Smooth muscle cell of the umbilical artery (primary cell): ENCODE data around the gene DHDDS. TPM values are rescaled to one million over a fixed set of nuclear protein-coding genes. Genes with fewer than 3 reads are reported as not detected.

ENCODE experiments used
- total RNA-seq: library from RNA; depleted of rRNA; stranded (reverse); fragments of >200 nt; gene quantifications from 2 replicates; pipeline ENCODE4 v1.2.3, GENCODE V29; 2014

The DHDDS gene
- 62.1 and 97.0 TPM in 2 replicates for total RNA-seq

GRCh38 chr1:26431979-26432695, at the start of gene DHDDS:
DHDDS (plus strand) TSS chr1:26432321; CDS start chr1:26432946, 625 bp downstream.

GRCh38 chr1:26410706-26411623, 21.2 kb upstream of the DHDDS start, which contains the start of gene LIN28A:
LIN28A (plus strand) TSS chr1:26410817; CDS start chr1:26410892, 75 bp downstream.

GRCh38 chr1:26472320-26472900, 40.3 kb downstream of the DHDDS start, which contains the start of gene HMGN2:
HMGN2 (plus strand) TSS chr1:26472440; CDS start chr1:26472613, 173 bp downstream.

Other genes with a start within 250 kb of the DHDDS start
- not detected in 2 replicates for gene CATSPER4, start 241.7 kb upstream of the DHDDS start, total RNA-seq
- 5.6 and 9.9 TPM in 2 replicates for gene CEP85, start 198.1 kb upstream of the DHDDS start, total RNA-seq
- 20.5 and 55.5 TPM in 2 replicates for gene SH3BGRL3, start 152.2 kb upstream of the DHDDS start, total RNA-seq
- gene UBXN11, start 125.7 kb upstream of the DHDDS start, total RNA-seq, result 3.0 TPM in 2 replicates
- gene CD52, start 114.4 kb upstream of the DHDDS start, total RNA-seq, result not detected in 2 replicates
- not detected in 2 replicates for gene CRYBG2, start 78.2 kb upstream of the DHDDS start, total RNA-seq
- not detected in 2 replicates for gene ZNF683, start 59.6 kb upstream of the DHDDS start, total RNA-seq
- gene LIN28A, start 21.5 kb upstream of the DHDDS start, total RNA-seq, result not detected in 2 replicates
- 124 and 138 TPM in 2 replicates for gene HMGN2, start 40.1 kb downstream of the DHDDS start, total RNA-seq
- gene RPS6KA1, start 97.4 kb downstream of the DHDDS start, total RNA-seq, result 3.3 and 4.6 TPM in 2 replicates